HepG2 (cell line): Measurements from ENCODE around the gene MLYCD. TPM values are rescaled to one million over a fixed set of nuclear protein-coding genes. Genes with fewer than 3 reads are reported as not detected.

ENCODE experiments used
- CCAR2 ChIP-seq: fragments of 200-400 bp; formaldehyde crosslinking; optimal IDR thresholded peaks from 2 replicates; pipeline ENCODE3; 2018; ENCODE audit warnings: low read depth, mild to moderate bottlenecking, low read length, moderate library complexity
- EED ChIP-seq: sonication (generic); formaldehyde crosslinking; IDR thresholded peaks from 2 replicates; pipeline ENCODE4 v1.5.0; 2020; ENCODE audit warnings: mild to moderate bottlenecking, missing genetic modification reagents
- ELF1 ChIP-seq: sonication (generic); formaldehyde crosslinking; IDR thresholded peaks from 2 replicates; pipeline ENCODE4 v1.4.0; 2020; ENCODE audit warnings: missing genetic modification reagents
- FOSL1 ChIP-seq: sonication (generic); formaldehyde crosslinking; IDR thresholded peaks from 2 replicates; pipeline ENCODE4 v1.9.0; 2021; ENCODE audit warnings: missing genetic modification reagents, borderline replicate concordance
- GATAD1 ChIP-seq: IDR thresholded peaks from 2 replicates; pipeline ENCODE4 v1.6.1; 2016; ENCODE audit warnings: missing genetic modification reagents, missing compliant biosample characterization
- KLF15 ChIP-seq: sonication (generic); formaldehyde crosslinking; IDR thresholded peaks from 2 replicates; pipeline ENCODE4 v1.8.1; 2023; ENCODE audit warnings: borderline replicate concordance, mild to moderate bottlenecking, inconsistent platforms, missing genetic modification reagents, mixed read lengths
- RELA ChIP-seq: sonication (generic); formaldehyde crosslinking; IDR thresholded peaks from 2 replicates; pipeline ENCODE4 v1.4.0; 2020; ENCODE audit warnings: missing genetic modification reagents
- RXRA ChIP-seq: sonication (generic); formaldehyde crosslinking; IDR thresholded peaks from 2 replicates; pipeline ENCODE4 v1.5.1; 2020; ENCODE audit warnings: missing genetic modification reagents
- SALL2 ChIP-seq: sonication (generic); formaldehyde crosslinking; IDR thresholded peaks from 2 replicates; pipeline ENCODE4 v1.8.1; 2023; ENCODE audit warnings: mild to moderate bottlenecking, missing genetic modification reagents, inconsistent platforms
- THYN1 ChIP-seq: sonication (generic); formaldehyde crosslinking; IDR thresholded peaks from 2 replicates; pipeline ENCODE4 v1.8.1; 2023; ENCODE audit warnings: low read depth, mild to moderate bottlenecking, moderate library complexity, missing genetic modification reagents, borderline replicate concordance
- ZBTB1 ChIP-seq: sonication (generic); formaldehyde crosslinking; IDR thresholded peaks from 2 replicates; pipeline ENCODE4 v1.4.0; 2020; ENCODE audit warnings: missing genetic modification reagents, borderline replicate concordance
- ZMAT3 ChIP-seq: sonication (generic); formaldehyde crosslinking; conservative IDR thresholded peaks from 2 replicates; pipeline ENCODE4 v1.7.0; 2021; ENCODE audit warnings: missing genetic modification reagents
- ZNF230 ChIP-seq: sonication (generic); formaldehyde crosslinking; IDR thresholded peaks from 2 replicates; pipeline ENCODE4 v1.4.0; 2020; ENCODE audit warnings: mild to moderate bottlenecking, missing genetic modification reagents
- ZNF468 ChIP-seq: sonication (generic); formaldehyde crosslinking; IDR thresholded peaks from 2 replicates; pipeline ENCODE4 v1.8.0; 2022; ENCODE audit warnings: mild to moderate bottlenecking, moderate library complexity, missing genetic modification reagents
- ZNF619 ChIP-seq: sonication (generic); formaldehyde crosslinking; IDR thresholded peaks from 2 replicates; pipeline ENCODE4 v1.4.0; 2020; ENCODE audit warnings: mild to moderate bottlenecking, missing genetic modification reagents
- ZNF629 ChIP-seq: sonication (generic); formaldehyde crosslinking; conservative IDR thresholded peaks from 2 replicates; pipeline ENCODE4 v1.5.0; 2020; ENCODE audit warnings: missing genetic modification reagents
- polyA plus RNA-seq, 8 experiments: library from polyadenylated mRNA; depleted of rRNA in 3 of 8; stranded (reverse) in 7 of 8; unstranded in 1 of 8; fragments of >200 nt; fragmentation: Illumina TruSeq in 4 of 8; extraction: Trizol in 4 of 8; gene quantifications; 2 replicates each; pipeline versions ENCODE4 v1.2.1 to v1.2.3, GENCODE V29; 2011 to 2016; ENCODE audit warnings: low read depth in 4 of 8, missing spikeins in 1 of 8, mixed read lengths in 1 of 8; ENCODE audit not compliant: insufficient read depth in 1 of 8
- total RNA-seq, 5 experiments: library from RNA; depleted of rRNA; stranded (reverse); fragments of >200 nt; fragmentation: Illumina TruSeq; extraction: Trizol; gene quantifications; 2 replicates each; pipeline ENCODE4 v1.2.3, GENCODE V29; 2016; ENCODE audit warnings: low read depth in 1 of 5
- TF ChIP-seq, protein P1 (sequence below): sonication (generic); formaldehyde crosslinking; IDR thresholded peaks from 2 replicates; pipeline ENCODE4 v1.4.0; 2020; ENCODE audit warnings: missing genetic modification reagents, borderline replicate concordance
- TF ChIP-seq, protein P2 (sequence below): sonication (generic); formaldehyde crosslinking; IDR thresholded peaks from 2 replicates; pipeline ENCODE4 v1.4.0; 2020; ENCODE audit warnings: missing genetic modification reagents
- TF ChIP-seq, protein P3 (sequence below): fragments of 450-650 bp; IDR thresholded peaks from 2 replicates; pipeline ENCODE4 v1.6.1; 2017; ENCODE audit warnings: mild to moderate bottlenecking
- TF ChIP-seq, protein P4 (sequence below): IDR thresholded peaks from 2 replicates; pipeline ENCODE4 v1.4.0; 2020; ENCODE audit warnings: mild to moderate bottlenecking, missing genetic modification reagents

The MLYCD gene
- total and polyA plus RNA-seq, 2 of the 13 experiments (the other 11 are each of a cell fraction or from before 2014, with no cell fraction given), result 1.8 to 4.0 TPM

DNA sequence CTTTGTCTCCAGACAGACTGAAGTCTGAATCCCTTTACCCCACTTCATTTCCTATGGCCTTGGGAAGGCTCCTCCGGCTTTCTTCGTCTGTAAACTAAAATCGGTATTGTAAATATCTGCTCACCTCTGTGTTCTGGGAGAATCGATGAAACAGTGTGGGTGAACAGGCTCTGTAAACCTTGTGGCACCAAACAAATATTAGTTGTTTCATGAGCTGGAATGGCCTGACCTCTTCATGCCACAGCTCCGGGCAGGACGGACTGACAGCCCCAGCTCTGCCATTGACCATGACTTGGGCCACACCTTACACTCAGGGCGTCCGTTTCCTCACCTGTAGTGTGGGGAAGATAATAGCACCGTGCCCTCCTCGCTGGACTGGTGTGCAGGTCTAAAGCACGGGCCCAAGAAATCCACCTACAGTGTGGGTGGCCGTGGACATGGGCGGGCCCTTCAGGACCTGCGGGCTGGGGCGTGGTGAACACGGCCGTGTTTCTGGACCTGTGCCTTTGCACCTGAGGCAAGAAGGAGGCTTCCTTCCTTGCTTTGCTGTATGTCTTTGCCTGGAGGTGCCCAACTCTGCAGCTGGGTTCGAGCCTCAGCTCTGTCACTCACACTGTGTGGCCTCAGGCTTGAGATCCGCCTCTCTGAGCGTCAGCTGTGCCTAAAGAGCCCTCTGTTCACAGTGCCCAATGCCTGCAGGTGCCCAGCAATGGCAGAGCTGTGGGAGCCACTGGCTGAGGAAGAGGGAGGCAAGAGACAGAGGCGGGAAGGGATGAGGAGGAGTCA is 48.1 kb downstream of the MLYCD start (continued):
- TF ChIP-seq THYN1 (CRISPR knock-in tag) (no peak), SALL2 (CRISPR knock-in tag) (no peak), ZNF468 (CRISPR knock-in tag) (no peak), ZBTB1 (CRISPR knock-in tag) (no peak), GATAD1 (no peak), ZNF629 (no peak), ELF1 (CRISPR knock-in tag) (no peak), RELA (CRISPR knock-in tag) (no peak), KLF15 (CRISPR knock-in tag) (no peak), RXRA (CRISPR knock-in tag) (peak; percentile 75; the same call in 1 of the 2 replicates), ZMAT3 (CRISPR knock-in tag) (no peak), FOSL1 (no peak), ZNF619 (CRISPR knock-in tag) (no peak), EED (CRISPR knock-in tag) (no peak), ZNF230 (CRISPR knock-in tag) (no peak), CCAR2 (no peak)
- TF ChIP-seq, protein P1, sequence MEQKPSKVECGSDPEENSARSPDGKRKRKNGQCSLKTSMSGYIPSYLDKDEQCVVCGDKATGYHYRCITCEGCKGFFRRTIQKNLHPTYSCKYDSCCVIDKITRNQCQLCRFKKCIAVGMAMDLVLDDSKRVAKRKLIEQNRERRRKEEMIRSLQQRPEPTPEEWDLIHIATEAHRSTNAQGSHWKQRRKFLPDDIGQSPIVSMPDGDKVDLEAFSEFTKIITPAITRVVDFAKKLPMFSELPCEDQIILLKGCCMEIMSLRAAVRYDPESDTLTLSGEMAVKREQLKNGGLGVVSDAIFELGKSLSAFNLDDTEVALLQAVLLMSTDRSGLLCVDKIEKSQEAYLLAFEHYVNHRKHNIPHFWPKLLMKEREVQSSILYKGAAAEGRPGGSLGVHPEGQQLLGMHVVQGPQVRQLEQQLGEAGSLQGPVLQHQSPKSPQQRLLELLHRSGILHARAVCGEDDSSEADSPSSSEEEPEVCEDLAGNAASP, result peak; percentile 71; the same call in 1 of the 2 replicates
- TF ChIP-seq, protein P2, sequence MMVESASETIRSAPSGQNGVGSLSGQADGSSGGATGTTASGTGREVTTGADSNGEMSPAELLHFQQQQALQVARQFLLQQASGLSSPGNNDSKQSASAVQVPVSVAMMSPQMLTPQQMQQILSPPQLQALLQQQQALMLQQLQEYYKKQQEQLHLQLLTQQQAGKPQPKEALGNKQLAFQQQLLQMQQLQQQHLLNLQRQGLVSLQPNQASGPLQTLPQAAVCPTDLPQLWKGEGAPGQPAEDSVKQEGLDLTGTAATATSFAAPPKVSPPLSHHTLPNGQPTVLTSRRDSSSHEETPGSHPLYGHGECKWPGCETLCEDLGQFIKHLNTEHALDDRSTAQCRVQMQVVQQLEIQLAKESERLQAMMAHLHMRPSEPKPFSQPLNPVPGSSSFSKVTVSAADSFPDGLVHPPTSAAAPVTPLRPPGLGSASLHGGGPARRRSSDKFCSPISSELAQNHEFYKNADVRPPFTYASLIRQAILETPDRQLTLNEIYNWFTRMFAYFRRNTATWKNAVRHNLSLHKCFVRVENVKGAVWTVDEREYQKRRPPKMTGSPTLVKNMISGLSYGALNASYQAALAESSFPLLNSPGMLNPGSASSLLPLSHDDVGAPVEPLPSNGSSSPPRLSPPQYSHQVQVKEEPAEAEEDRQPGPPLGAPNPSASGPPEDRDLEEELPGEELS (CRISPR knock-in tag), result peak; percentile 85
- TF ChIP-seq, protein P3, sequence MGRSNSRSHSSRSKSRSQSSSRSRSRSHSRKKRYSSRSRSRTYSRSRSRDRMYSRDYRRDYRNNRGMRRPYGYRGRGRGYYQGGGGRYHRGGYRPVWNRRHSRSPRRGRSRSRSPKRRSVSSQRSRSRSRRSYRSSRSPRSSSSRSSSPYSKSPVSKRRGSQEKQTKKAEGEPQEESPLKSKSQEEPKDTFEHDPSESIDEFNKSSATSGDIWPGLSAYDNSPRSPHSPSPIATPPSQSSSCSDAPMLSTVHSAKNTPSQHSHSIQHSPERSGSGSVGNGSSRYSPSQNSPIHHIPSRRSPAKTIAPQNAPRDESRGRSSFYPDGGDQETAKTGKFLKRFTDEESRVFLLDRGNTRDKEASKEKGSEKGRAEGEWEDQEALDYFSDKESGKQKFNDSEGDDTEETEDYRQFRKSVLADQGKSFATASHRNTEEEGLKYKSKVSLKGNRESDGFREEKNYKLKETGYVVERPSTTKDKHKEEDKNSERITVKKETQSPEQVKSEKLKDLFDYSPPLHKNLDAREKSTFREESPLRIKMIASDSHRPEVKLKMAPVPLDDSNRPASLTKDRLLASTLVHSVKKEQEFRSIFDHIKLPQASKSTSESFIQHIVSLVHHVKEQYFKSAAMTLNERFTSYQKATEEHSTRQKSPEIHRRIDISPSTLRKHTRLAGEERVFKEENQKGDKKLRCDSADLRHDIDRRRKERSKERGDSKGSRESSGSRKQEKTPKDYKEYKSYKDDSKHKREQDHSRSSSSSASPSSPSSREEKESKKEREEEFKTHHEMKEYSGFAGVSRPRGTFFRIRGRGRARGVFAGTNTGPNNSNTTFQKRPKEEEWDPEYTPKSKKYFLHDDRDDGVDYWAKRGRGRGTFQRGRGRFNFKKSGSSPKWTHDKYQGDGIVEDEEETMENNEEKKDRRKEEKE, result no peak
- TF ChIP-seq, protein P4, sequence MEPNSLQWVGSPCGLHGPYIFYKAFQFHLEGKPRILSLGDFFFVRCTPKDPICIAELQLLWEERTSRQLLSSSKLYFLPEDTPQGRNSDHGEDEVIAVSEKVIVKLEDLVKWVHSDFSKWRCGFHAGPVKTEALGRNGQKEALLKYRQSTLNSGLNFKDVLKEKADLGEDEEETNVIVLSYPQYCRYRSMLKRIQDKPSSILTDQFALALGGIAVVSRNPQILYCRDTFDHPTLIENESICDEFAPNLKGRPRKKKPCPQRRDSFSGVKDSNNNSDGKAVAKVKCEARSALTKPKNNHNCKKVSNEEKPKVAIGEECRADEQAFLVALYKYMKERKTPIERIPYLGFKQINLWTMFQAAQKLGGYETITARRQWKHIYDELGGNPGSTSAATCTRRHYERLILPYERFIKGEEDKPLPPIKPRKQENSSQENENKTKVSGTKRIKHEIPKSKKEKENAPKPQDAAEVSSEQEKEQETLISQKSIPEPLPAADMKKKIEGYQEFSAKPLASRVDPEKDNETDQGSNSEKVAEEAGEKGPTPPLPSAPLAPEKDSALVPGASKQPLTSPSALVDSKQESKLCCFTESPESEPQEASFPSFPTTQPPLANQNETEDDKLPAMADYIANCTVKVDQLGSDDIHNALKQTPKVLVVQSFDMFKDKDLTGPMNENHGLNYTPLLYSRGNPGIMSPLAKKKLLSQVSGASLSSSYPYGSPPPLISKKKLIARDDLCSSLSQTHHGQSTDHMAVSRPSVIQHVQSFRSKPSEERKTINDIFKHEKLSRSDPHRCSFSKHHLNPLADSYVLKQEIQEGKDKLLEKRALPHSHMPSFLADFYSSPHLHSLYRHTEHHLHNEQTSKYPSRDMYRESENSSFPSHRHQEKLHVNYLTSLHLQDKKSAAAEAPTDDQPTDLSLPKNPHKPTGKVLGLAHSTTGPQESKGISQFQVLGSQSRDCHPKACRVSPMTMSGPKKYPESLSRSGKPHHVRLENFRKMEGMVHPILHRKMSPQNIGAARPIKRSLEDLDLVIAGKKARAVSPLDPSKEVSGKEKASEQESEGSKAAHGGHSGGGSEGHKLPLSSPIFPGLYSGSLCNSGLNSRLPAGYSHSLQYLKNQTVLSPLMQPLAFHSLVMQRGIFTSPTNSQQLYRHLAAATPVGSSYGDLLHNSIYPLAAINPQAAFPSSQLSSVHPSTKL (CRISPR knock-in tag), result peak; percentile 90
